Activated CD4-positive, alpha-beta T cell treated with anti-CD3 and anti-CD28 coated beads, Interleukin-2, amount 50 U/mL, for 4 hours (primary cell): ENCODE data around the gene TNS3.

Source experiments
- DNase-seq, 2 experiments: peaks; one replicate each; pipeline ENCODE4 v3.0.0-alpha.2; 2020

Gene TNS3

GRCh38 chr7:47357361-47357760, 224.6 kb downstream of the TNS3 start:
- DNase-seq, result no peak

GRCh38 chr7:47356261-47356660, 225.7 kb downstream of the TNS3 start:
- no peak for DNase-seq

GRCh38 chr7:47355684-47356083, 226.2 kb downstream of the TNS3 start:
- no peak for DNase-seq

- no peak for DNase-seq
These were observed 226.9 kb downstream of the TNS3 start for GRCh38 chr7:47354831-47355541.

GRCh38 chr7:47354071-47354470, 227.8 kb downstream of the TNS3 start:
- DNase-seq, result no peak

GRCh38 chr7:47352394-47352968, 229.4 kb downstream of the TNS3 start:
- no peak for DNase-seq

GRCh38 chr7:47351233-47352154, 230.4 kb downstream of the TNS3 start:
- DNase-seq, result no peak

- DNase-seq, result no peak
These were observed 231.5 kb downstream of the TNS3 start for GRCh38 chr7:47350425-47350824.

GRCh38 chr7:47349401-47349800, 232.5 kb downstream of the TNS3 start:
- no peak for DNase-seq

GRCh38 chr7:47347816-47348385, 234.0 kb downstream of the TNS3 start:
- DNase-seq, result no peak

- DNase-seq, result no peak
These were observed 234.6 kb downstream of the TNS3 start for GRCh38 chr7:47347346-47347745.

GRCh38 chr7:47346377-47346914, 235.5 kb downstream of the TNS3 start:
- no peak for DNase-seq

GRCh38 chr7:47345857-47346298, 236.0 kb downstream of the TNS3 start:
- no peak for DNase-seq

GRCh38 chr7:47344171-47344955, 237.5 kb downstream of the TNS3 start:
- DNase-seq, result no peak

- DNase-seq, result no peak
These were observed 238.9 kb downstream of the TNS3 start for GRCh38 chr7:47343061-47343455.

- no peak for DNase-seq
These were observed 239.4 kb downstream of the TNS3 start for GRCh38 chr7:47342296-47343060.

GRCh38 chr7:47340517-47340916, 241.4 kb downstream of the TNS3 start:
- no peak for DNase-seq

GRCh38 chr7:47338026-47338425, 243.9 kb downstream of the TNS3 start:
- no peak for DNase-seq

- DNase-seq, result no peak
These were observed 244.4 kb downstream of the TNS3 start for GRCh38 chr7:47337531-47337930.

GRCh38 chr7:47336472-47337425, 245.2 kb downstream of the TNS3 start:
- no peak for DNase-seq
